LNCaP clone FGC (cell line): ENCODE data around the gene SMIM38.

Experiments used
- DNase-seq: peaks from one replicate; pipeline ENCODE4 v3.0.0-alpha.2; 2011; ENCODE audit warnings: low read depth
- H3K4me3 ChIP-seq: 2 replicates; pipeline ENCODE4 v1.5.1; 2011; ENCODE audit warnings: mild to moderate bottlenecking, low read depth, low read length, control low read depth
- CTCF ChIP-seq: IDR thresholded peaks from 2 replicates; pipeline ENCODE4 v1.5.1; 2012; ENCODE audit warnings: mild to moderate bottlenecking; ENCODE audit not compliant: control insufficient read depth, insufficient read depth; ENCODE audit errors: extremely low read depth

Gene SMIM38

GRCh38 chr11:69173331-69173730, 17.6 kb downstream of the SMIM38 start:
- DNase-seq = no peak
- TF ChIP-seq CTCF = no peak
- H3K4me3 ChIP-seq = no peak overlapping the region

- no peak for TF ChIP-seq CTCF
These were observed 18.3 kb downstream of the SMIM38 start for GRCh38 chr11:69173925-69174581.

DNA sequence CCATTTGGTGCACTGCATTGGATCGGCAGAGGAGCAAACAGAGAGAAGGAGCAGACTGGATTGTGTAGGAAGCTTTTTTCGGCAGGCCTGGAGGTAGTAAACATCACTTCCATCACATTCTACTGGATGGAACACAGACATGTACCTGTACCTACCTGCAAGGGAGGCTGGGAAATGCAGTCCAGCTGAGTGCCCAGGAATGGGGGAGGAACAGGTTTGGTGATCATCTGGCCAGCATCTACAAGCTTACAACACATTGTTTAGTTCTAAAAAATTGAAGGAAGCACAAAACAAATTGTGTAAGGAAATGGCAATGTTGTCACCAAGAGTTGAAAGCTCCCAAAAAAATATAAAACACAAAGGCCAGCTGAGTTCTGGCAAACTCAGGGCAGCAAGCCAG, 19.1 kb downstream of the SMIM38 start:
- no peak for DNase-seq
- no peak overlapping the region for H3K4me3 ChIP-seq
- no peak for TF ChIP-seq CTCF

More at GRCh38 chr11:69173925-69174581, 18.3 kb downstream of the SMIM38 start:
- DNase-seq = no peak
- H3K4me3 ChIP-seq = no peak overlapping the region

- DNase-seq = peak; percentile 10
- no peak for TF ChIP-seq CTCF
- H3K4me3 ChIP-seq = no peak overlapping the region
These were observed 23.2 kb downstream of the SMIM38 start for GRCh38 chr11:69178819-69179482.

DNA sequence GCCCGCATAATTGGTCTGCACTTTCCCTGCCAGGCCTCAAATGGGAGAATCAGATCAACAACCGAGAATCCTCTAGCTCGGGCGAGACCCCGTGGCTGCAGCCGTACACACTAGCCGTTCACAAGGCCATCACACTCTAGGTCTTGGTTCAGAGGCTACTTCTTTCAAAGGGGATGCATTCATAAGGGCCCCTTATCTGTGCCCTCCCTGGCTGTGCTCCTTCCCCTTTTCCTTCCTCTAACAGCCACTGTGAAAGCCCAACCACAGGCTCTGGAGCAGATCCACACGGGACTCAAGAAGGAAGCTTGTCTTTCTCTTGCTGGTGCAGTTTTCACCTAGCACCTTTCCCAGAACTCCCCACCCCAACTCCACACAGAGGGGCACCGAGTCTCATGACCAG, 24.5 kb downstream of the SMIM38 start:
- DNase-seq = no peak
- no peak for TF ChIP-seq CTCF
- no peak overlapping the region for H3K4me3 ChIP-seq

DNA sequence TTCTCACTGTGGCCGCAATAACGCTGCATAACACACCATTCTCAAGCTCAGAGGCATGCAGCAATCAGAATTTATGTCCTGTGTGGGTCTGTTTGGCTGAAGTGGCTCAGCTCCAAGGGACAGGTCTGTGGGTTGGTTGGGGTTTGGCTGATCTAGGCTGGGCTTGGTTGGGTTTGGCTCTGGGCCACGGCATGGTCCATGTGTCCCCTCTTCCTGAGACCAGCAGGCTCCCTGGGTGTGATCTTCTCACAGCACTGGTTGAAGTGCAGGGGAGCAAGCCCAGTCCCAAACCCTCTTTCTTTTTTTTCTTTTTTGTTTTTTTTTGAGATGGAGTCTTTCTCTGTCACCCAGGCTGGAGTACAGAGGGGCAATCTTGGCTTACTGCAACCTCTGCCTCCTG, 25.0 kb downstream of the SMIM38 start:
- no peak for DNase-seq
- no peak overlapping the region for H3K4me3 ChIP-seq
- TF ChIP-seq CTCF = no peak

- no peak for DNase-seq
- H3K4me3 ChIP-seq = no peak overlapping the region
- no peak for TF ChIP-seq CTCF
These were observed 27.9 kb downstream of the SMIM38 start for GRCh38 chr11:69183613-69184012.
